ENCODE measurements around the gene MT1F. TPM values are rescaled to one million over a fixed set of nuclear protein-coding genes. Genes with fewer than 3 reads are reported as not detected.

MT1F gene
- total RNA-seq, 2 donors from 2014 or later: 6.7 to 7.9 TPM

DNA sequence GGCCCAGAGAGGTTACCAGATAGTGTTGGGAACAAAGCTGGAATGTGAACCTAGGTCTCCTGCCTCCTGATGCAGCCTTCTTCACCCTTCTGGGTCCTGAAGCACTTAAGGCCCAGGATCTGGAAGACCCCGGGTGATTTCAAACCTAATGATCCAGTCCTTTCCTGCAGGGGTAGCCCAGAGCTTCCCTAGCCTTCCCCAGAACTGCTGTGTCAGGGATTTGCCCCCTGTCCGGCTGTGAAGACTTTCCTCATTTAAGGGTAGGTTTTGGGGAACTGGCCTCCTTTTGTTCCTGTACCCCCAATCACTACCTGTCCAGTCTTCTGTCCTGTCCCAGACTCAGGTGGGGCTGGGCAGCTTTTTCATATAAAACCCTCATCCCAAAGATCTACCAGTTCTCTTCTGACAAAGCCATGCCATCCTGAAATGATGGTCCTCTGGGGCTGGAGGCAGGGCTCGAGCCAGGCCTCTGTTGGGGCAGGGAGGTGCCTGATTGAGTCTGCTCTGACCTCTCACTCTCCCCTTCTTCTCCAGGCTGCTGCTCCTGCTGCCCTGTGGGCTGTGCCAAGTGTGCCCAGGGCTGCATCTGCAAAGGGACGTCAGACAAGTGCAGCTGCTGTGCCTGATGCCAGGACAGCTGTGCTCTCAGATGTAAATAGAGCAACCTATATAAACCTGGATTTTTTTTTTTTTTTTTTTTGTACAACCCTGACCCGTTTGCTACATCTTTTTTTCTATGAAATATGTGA is 25.8 kb downstream of the MT1F start:
- DNase-seq: no peak
- intact Hi-C loops (cut with DNase I): loop anchor here in 1 of 2 donors (2.0 to 5.0 kb wide), 2 partner anchors 73 to 81 kb away; no protein-coding TSS in a partner anchor

GRCh38 chr16:56684256-56684925 is 26.6 kb downstream of the MT1F start:
- DNase-seq (no peak), ATAC-seq (no peak)
- intact Hi-C loops (cut with DNase I): loop anchor here in 1 of 2 donors (5.0 kb wide), 1 partner anchor 82 kb away; no protein-coding TSS in a partner anchor

More for the DNA sequence above, 25.8 kb downstream of the MT1F start:
- ATAC-seq: no peak

GRCh38 chr16:56684926-56685590 is 27.3 kb downstream of the MT1F start:
- DNase-seq (no peak), ATAC-seq (no peak)
- intact Hi-C loops (cut with DNase I): loop anchor here in 1 of 2 donors (5.0 kb wide), 1 partner anchor 83 kb away; no protein-coding TSS in a partner anchor

- intact Hi-C loops (cut with DNase I): no loop called here
- no peak for DNase-seq
- no peak for ATAC-seq
Observed at GRCh38 chr16:56686758-56687157, 29.0 kb downstream of the MT1F start.

- intact Hi-C loops (cut with DNase I): no loop called here
- no peak for ATAC-seq
- DNase-seq: no peak
Observed at GRCh38 chr16:56688762-56689161, 31.0 kb downstream of the MT1F start.

DNA sequence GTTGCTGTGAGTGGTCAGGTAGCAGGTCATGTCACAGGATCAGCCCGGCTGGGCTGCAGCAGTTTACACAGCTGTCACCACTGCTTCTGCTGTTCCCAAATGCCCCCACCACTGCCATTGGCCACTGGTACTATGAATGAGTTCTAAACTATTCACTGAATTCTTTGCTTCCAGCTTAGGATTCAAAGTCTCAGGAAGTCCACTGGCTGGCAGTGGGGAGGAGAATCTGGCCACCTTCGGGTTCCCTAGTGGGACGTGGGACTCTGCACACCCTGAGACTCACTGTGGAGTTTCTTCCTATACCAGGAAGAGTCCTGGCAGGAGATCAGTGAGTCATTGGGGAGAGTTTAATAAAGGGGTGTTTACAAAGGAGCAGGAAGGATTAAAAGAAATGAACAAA is 31.4 kb downstream of the MT1F start:
- ATAC-seq (no peak), DNase-seq (no peak)
- intact Hi-C loops (cut with DNase I): no loop called here

- no peak for ATAC-seq
- intact Hi-C loops (cut with DNase I): loop anchor here in 1 of 2 donors (10.0 kb wide), 1 partner anchor 176 kb away; no protein-coding TSS in a partner anchor
- DNase-seq: no peak
Observed at GRCh38 chr16:56690420-56691122, 32.8 kb downstream of the MT1F start.

- no peak for DNase-seq
- intact Hi-C loops (cut with DNase I): loop anchor here in 1 of 2 donors (10.0 kb wide), 1 partner anchor 177 kb away; no protein-coding TSS in a partner anchor
- ATAC-seq: peak; percentile 54 to 83
Observed at GRCh38 chr16:56691885-56692284, 34.1 kb downstream of the MT1F start.

DNA sequence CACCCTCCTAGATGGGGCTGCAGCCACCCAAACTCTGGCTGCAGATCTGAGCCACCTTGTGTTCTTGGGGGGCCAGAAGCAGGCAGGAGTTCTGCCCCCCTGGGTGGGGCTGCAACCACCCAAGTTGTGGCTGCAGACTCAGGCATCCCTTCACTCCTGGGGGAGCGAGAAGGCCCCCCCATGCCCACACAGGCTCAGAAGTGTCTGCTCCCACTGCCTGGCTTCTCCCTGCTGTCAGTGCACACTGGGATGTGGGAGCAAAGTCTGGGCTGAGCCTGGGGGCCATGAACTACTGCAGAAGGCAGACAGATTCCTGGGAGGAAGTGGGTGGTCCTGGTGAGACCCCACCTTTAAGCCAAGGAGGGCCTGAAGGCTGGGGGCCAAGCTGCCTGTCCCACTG is 37.5 kb downstream of the MT1F start:
- ATAC-seq: no peak
- DNase-seq: no peak
- intact Hi-C loops (cut with DNase I): loop anchor here in 1 of 2 donors (10.0 kb wide), 1 partner anchor 180 kb away; no protein-coding TSS in a partner anchor

DNA sequence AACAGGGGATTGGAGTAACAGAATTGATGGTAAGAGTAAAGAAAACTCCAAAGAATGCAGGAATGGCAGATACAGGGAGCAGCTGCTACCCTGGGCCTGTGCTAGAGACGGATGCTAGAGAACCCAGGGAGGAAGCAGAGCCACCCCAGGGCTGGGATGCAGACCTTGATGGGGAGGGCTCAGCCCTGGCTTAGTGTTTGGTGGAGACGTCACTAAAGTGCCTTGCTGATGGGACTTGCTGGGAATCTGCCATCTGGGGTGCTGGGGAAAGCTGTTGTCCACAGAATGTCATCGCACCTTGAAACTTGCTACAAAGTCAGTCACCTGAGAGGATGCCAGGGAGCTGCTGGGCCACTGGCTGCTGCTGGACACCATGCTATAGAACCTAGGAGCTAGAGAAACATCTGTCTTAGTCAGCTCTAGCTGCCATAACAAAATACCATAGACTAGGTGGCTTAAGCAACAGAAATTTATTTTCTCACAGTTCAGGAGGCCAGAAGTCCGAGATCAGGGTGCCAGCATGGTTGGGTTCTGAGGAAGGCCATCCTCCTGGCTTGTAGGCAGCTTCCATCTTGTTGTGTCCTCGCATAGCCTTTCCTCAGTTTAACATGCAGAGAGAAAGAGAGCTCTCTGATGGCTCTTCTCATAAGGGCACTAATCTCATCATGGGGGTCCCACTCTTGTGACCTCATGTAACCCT is 39.8 kb downstream of the MT1F start:
- ATAC-seq: no peak
- intact Hi-C loops (cut with DNase I): loop anchor here in 1 of 2 donors (10.0 kb wide), 1 partner anchor 183 kb away; no protein-coding TSS in a partner anchor
- no peak for DNase-seq

DNA sequence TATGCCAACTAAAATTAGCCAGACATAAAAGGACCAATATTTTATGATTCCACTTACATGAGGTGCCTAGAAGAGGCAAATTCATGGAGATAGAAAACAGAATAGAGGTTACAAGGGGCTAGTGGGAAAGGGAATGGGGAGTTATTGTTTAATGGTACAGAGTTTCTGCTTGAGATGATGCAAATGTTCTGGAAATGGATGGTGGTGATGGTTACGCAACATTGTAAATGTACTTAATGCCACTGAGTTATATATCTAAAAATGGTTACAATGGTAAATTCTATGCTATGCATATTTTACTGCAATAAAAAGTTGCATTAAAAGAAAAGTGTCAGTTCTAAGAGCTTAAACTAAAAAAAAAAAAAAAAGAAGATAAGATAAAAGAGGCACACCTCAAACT is 42.4 kb downstream of the MT1F start:
- ATAC-seq: no peak
- no peak for DNase-seq
- intact Hi-C loops (cut with DNase I): loop anchor here (2.0 to 10.0 kb wide), 4 partner anchors 98 to 185 kb away; no protein-coding TSS in a partner anchor

- no peak for DNase-seq
Observed at GRCh38 chr16:56700631-56701030, 42.9 kb downstream of the MT1F start.

DNA sequence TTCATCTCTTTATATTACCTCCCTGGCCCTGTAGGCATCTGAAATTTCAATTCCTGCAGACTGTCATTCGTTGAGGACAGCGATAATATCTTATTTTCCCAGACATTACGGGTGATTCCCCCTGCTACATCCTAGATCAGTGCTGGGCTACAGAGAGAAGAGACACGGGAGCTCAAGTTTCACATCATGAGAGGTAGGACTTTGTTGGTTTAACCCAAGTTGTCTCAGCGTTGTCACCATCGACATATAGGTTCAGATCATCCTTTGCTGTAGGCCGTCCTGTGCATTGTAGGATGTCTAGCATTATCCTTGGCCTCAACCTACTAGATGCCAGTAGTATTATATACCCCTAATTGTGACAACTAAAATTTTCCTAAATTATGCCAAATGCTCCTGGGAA is 43.8 kb downstream of the MT1F start:
- DNase-seq: no peak
- intact Hi-C loops (cut with DNase I): loop anchor here (2.0 to 10.0 kb wide), 4 partner anchors 99 to 187 kb away; no protein-coding TSS in a partner anchor
- ATAC-seq: no peak

More at GRCh38 chr16:56700631-56701030, 42.9 kb downstream of the MT1F start:
- intact Hi-C loops (cut with DNase I): loop anchor here (2.0 to 10.0 kb wide), 4 partner anchors 98 to 186 kb away; no protein-coding TSS in a partner anchor
- no peak for ATAC-seq

DNA sequence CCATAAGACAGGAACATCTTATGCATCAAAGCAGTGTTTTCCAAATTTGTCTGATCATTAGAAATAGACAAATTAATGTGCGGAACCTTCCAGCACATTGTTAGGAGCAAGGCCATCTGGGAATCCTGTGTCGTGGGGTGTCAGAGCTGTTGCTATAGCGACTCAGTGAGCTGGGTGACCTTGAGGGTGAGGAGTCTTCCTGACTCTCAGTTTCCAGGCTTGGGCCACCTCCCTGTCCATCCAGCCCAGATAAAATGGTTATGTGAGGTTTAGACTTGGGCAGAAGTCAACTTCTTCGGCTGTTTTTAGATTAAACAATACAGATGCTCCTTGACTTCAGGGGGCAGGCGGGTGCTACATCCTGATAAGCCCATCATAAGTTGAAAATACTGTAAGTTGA is 45.1 kb downstream of the MT1F start:
- no peak for ATAC-seq
- no peak for DNase-seq
- intact Hi-C loops (cut with DNase I): loop anchor here (1.0 to 10.0 kb wide), 5 partner anchors 29 to 128 kb away; no protein-coding TSS in a partner anchor
